ENCODE measurements around the gene INPPL1.

Gene INPPL1

DNA sequence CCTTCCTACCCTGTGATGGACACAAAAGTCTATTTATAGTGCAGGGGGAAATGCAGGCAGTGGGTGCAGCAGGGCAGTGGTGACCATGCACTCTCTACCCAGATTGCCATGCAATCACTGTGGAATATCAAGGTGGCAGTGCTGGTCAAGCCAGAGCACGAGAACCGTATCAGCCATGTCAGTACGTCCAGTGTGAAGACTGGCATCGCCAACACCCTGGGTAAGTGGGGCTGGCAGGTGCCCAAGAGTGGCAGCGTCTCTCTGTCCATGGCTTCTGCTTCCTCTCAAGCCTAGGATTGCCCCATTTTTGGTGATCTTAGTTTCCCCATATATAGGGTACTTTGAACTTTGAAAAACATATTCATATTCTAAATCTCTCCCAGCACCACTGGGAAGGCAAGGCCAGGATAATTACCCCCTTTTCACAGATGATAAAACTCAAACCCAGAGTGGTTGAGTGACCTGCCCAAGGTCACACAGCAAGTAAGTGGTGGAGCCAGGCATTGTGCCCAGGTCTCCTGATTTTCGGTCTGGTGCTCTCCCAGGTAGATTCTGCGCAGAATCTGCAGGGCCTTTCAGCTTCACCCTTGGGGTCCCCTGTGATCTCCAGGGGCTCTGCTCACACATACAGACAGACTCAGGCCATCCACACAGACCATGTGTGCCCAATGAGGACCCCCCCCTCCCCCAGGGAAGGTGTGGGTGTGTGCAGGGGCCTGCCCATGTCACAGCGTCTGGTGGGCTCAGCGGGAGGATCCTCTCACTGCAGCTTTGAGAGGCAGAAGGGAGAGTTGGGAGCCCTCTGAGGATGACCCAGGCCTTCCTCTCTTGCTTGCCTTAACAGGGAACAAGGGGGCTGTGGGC, 7.1 kb downstream of the INPPL1 start:
- DNase-seq (ENCODE audit: low spot score), result no peak

DNA sequence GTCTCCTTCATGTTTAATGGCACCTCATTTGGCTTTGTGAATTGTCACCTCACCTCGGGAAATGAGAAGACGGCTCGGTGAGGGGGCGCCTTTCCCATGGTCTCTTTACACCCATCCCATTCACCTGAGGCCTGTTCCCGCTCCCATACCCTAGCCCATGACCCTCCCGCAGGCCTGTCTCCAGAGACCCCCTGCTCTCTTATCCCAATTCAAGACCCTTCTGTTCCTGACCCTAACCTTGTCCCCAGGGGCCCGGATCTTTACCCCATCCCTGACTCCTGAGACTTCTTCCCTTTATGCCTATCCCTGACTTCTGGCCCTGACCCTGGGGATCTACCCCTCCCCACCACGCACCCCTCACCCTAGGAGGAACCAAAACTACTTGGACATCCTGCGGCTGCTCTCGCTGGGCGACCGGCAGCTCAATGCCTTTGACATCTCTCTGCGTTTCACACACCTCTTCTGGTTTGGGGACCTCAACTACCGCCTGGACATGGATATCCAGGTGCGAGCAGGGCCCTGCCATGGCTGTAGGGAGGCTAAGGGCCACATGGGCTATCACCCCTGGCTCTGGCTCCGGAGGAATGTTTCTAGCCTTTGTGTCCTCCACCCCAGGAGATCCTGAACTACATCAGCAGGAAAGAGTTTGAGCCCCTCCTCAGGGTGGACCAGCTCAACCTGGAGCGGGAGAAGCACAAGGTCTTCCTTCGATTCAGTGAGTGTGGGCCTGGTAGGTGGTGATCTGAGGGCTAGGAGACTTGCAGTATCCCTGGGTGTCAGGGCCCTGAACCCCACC, 7.9 kb downstream of the INPPL1 start:
- no peak for DNase-seq (ENCODE audit: low spot score)

DNA sequence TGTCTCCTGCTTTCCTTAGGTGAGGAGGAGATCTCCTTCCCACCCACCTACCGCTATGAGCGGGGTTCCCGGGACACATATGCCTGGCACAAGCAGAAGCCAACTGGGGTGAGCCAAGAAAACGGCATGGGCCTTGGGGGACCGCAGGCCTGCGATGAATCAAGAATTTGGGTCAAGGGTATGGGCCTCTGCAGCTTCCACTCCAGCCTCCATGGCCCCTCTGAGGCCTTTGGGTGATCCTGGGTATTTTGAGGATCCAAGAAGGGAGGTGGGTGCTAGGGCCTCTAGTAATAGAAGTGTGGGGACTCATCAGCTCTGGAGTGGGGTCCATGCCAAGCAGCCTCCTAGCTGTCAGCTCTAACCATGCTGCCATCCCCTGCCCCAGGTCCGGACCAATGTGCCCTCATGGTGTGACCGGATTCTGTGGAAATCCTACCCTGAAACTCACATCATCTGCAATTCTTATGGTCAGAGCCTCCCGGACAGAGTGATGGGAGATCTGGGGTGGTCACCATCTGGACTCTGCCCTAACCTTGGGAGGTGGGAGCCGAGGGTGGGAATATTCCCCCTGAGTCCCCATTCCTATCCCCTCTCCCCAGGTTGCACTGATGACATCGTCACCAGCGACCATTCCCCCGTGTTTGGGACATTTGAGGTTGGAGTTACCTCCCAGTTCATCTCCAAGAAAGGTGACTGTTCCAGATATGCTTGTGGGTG, 8.6 kb downstream of the INPPL1 start:
- DNase-seq (ENCODE audit: low spot score), result no peak

DNA sequence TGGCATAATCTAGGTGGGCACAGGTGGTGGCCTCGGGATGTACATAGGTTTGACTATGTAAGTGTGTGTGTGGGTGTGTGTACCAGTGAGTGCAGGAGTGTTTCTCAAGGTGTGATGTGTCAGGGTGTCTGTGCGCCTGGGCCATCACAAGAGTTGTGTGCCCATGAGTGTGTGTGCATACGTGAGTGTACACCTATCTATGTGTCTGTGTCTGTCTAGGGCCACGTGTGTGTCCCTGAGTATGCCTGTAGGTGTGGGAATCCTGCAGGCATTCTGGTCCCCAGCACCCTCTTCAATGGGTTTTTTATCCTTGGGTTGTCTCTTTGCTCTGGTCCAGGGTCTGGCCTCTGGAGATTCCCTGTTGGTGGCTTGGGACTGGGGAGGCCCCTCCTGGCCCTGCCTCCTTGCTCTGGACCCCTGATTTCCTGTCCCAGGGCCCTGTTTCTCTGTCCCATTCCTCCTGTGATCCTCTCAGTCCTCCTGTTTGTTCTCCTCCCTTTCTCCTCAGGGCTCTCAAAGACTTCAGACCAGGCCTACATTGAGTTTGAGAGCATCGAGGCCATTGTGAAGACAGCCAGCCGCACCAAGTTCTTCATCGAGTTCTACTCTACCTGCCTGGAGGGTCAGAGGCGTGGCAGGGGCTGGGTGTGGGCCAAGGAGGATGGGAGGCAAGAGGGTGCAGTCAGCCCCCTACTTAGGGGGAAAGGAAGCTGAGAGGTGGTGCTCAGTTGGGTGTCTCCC, 9.4 kb downstream of the INPPL1 start:
- no peak for DNase-seq (ENCODE audit: low spot score)

DNA sequence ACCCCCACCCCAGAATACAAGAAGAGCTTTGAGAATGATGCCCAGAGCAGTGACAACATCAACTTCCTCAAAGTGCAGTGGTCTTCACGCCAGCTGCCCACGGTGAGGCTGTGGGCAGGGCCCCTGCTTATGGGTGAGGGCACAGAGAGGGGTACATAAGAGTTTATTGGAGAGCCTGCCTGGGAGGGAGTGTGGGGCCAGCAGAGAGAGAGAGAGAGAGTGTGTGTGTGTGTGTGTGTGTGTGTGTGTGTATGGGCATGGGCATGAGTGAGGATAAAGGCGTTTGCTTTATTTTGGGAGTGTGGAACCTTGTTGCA, 9.9 kb downstream of the INPPL1 start:
- no peak for DNase-seq (ENCODE audit: low spot score)

DNA sequence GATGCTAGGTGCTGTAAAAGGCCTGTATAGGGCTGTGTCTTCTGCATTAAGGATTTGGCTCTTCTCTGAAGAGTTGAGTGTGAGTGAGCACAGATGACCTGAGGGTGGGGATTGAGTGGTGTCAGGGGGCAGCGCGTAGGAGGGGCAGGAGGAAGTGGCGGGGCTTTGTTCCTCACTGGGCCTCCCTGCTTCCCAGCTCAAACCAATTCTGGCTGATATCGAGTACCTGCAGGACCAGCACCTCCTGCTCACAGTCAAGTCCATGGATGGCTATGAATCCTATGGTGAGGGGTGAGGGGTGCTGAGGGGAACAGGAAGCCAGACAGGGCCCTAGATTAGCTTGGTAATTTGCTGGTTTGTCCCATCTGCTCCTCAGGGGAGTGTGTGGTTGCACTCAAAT, 10.4 kb downstream of the INPPL1 start:
- no peak for DNase-seq (ENCODE audit: low spot score)

DNA sequence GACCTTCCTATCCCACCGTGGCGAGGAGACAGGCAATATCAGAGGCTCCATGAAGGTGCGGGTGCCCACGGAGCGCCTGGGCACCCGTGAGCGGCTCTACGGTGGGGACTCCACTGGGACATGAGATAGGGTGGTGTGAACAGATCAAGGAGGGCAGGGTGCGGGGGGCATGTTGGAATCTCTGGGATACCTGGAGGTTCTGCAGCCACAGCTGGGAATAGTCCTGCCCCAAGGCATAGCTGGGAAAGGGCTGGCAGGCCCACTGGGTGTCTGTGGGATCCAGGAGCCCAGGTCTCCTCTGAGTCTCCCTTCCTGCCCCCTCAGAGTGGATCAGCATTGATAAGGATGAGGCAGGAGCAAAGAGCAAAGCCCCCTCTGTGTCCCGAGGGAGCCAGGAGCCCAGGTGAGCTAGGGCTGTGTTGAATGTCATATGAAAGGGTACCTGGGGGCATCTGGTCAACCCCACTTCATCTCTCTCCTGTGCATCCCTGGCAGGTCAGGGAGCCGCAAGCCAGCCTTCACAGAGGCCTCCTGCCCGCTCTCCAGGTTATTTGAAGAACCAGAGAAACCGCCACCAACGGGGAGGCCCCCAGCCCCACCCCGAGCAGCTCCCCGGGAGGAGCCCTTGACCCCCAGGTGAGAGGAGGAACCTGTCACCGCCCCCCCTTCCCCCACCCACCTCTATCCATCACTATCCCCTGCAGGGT, 10.9 kb downstream of the INPPL1 start:
- DNase-seq (ENCODE audit: low spot score), result no peak

DNA sequence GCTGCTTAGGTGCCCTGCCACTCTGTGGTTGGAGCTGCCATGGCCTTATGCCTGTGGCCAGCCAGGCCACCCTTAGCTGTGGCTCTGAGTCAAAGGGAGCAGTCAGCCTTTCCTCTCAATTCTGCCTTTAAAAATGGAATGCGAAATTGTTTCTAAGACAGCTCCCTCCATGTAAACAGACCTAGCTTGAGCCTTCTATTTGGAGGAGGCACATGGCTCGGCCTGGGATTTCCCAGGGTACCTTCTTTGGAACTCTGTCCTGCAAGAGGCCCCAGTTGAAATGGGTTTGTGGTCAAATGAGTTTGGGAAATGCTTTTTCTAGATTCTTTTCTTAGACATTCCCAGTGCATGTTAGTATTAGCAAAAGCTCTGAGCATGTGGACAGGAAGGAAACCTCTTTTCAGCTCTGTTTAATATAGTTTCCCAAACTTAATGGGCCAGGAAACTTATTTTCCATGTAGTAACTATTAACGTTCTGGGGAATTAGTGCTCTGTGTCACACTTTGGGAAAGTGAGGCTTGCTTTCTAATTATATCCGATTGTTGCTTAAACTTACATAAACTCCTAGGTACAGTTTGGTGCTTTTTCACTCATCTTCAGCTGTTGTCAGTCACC, 11.6 kb downstream of the INPPL1 start:
- no peak for DNase-seq (ENCODE audit: low spot score)

DNA sequence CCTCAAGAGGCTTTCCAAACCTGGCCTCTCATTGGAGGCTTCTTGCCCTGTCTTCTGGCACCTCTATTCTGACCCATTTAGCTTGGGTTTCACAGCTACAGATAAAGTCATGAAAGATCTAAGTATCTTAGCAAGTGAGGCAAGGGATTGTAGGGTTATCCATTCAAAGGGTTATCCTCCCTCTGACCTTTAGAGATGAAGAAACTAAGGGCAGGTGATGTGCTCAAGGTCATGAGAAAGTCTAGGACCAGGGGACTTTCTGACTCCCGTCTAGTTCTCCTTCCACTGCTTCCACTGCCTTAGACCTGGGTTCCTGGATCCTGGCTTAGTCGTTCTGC, 12.2 kb downstream of the INPPL1 start:
- DNase-seq (ENCODE audit: low spot score), result no peak

DNA sequence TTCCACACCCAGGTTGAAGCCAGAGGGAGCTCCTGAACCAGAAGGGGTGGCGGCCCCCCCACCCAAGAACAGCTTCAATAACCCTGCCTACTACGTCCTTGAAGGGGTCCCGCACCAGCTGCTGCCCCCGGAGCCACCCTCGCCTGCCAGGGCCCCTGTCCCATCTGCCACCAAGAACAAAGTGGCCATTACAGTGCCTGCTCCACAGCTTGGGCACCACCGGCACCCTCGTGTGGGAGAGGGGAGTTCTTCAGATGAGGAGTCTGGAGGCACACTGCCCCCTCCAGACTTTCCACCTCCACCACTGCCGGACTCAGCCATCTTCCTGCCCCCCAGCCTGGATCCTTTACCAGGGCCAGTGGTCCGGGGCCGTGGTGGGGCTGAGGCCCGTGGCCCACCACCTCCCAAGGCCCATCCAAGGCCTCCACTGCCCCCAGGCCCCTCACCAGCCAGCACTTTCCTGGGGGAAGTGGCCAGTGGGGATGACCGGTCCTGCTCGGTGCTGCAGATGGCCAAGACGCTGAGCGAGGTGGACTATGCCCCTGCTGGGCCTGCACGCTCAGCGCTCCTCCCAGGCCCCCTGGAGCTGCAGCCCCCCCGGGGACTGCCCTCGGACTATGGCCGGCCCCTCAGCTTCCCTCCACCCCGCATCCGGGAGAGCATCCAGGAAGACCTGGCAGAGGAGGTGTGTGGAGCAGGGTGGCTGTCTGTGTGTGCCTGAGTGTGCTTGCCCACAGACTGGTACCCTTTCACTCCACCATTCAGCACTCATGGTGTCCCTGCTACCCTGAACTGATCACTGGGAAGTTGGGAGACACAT, 12.8 kb downstream of the INPPL1 start:
- no peak for DNase-seq (ENCODE audit: low spot score)

DNA sequence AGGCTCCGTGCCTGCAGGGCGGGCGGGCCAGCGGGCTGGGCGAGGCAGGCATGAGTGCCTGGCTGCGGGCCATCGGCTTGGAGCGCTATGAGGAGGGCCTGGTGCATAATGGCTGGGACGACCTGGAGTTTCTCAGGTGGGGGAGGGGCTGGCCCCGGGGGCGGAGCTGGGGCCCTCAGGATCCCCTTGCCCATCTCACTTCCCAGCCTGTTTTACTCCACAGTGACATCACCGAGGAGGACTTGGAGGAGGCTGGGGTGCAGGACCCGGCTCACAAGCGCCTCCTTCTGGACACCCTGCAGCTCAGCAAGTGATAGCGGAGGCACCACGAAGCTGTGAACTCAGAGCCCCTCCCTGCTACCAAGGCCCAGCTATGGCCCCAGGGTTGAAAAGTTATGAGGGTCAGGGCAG, 13.5 kb downstream of the INPPL1 start:
- DNase-seq (ENCODE audit: low spot score), result peak; percentile 50

DNA sequence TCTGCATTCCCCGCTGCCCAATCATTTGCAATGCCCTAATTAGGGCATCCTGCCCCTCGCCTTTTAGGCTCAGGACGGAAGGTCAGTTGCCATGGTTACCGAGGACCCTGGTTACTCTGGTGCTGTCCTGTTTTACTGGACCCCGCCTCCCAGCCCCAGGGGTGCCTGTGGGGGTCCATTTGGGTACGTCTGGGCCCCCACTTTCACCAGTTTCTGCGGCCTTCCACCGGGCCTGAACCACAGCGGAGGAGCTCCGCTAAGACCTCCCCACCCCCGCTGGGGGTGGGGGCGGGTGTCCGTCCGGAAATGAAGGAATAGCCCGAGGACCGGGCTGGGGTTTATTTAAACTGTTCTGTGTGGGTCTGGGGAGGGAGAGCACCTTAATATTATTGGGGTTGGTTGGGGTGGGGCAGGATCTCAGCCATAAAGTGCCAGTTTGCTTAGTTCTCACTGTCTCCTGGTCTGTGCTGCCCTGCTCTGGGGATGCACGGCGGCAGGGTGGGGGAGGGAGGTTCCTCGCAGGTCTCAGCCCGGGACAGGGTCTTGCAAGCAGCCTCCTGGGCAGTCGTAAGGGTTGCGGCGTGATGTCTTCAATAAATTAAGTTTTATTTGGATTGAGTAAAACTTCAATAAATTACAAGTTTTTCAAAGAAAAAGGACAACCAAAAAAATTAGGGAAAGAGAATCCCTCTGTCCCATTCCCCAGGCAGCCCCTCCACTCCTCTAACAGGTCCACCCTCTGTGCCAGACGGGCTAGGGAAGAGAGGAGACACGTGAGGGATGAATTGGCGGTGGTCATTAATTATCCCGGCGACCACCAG, 14.1 kb downstream of the INPPL1 start:
- DNase-seq (ENCODE audit: low spot score), result no peak

DNA sequence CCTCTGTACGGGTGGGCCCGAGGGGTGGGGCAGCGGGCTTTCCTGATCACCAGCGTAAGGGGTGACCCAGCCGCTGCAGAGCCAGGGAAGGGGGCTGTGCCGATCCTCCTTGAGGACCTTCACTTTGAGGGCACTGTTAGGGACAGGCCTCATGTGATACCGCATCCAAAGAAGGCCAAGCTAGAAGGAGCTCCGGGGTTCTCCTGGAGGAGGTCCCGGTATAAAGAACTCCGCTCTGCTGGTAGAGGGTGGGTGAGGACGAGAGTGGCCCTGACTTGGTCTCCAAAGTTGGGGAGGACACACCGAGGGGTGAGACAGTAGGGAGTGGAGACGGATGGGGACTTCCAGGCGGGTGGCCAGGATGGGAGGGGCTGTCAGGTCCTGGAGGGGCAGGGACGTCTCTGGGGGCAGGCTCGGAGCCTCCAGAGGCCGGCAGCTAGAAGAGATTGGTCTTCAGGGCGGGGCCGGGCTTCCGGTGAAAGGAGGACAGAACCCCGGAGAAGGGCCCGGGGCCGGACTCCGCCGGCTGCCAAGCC, 14.8 kb downstream of the INPPL1 start:
- no peak for DNase-seq (ENCODE audit: low spot score)

DNA sequence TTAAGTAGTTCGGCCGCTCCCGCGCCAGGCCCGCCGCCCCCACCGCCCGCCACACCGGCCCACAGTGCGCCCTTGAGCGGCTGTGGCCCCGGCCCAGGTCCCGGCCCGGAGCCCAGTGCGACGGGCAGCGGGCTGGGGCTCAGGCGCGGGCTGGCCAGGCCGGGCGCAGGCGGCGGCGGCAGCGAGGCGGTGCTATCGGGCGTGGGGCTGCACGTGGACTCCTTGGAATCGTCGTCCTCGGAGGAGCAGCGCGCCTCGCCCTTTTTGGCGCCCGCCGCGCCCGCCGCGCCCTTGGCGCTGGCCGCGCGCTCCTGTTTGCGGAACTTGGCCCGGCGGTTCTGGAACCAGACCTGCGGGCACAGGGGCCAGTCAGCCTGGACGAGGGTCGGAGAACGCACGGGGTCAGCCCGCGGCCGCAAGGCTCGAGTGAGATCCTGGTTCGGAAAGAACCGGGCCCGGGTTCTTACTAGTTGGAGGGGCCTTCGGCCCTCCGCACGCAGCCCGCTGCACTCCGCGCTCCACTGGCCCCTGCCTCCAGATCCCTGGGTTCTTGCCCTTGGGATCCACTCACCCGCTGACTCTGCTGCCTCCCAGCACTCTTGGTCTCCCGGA, 15.4 kb downstream of the INPPL1 start:
- no peak for DNase-seq (ENCODE audit: low spot score)

DNA sequence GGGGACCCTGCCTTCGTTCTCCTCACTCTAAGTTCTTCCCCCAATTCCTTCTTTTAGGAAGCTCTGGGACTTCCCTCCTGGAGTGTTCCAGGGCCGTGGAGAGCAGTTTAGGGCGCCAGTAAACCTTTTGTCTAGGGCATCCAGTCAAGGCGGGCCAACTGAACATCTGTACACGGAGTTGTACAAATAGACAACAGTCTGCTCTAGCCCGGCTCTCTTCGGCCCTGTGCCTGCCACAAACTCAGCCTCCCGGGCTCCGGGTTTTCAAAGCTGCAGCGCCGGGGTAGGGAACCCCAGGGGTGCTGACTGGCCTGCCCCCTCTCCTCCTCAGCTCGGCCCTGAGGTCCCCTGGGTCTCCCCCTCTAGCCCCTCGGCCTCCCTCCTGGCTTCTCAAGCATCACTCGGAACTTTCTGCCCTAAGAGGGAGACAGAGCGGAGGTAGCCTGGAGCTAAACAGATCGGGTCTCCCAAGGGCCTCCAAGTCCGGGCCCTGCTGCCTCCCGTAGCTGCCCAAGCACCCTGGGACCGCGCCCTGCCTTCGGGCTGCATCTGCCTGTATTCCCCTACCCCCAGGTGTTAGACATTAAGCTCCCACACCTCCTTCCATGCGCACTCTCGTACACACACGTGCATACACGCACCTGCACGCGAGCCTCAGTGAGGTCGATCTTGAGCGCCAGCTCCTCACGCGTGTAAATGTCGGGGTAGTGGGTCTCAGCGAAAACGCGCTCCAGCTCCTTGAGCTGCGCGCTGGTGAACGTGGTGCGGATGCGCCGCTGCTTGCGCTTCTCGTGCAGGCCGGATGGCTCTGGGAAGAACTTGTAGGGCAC, 16.1 kb downstream of the INPPL1 start:
- DNase-seq (ENCODE audit: low spot score), result no peak

DNA sequence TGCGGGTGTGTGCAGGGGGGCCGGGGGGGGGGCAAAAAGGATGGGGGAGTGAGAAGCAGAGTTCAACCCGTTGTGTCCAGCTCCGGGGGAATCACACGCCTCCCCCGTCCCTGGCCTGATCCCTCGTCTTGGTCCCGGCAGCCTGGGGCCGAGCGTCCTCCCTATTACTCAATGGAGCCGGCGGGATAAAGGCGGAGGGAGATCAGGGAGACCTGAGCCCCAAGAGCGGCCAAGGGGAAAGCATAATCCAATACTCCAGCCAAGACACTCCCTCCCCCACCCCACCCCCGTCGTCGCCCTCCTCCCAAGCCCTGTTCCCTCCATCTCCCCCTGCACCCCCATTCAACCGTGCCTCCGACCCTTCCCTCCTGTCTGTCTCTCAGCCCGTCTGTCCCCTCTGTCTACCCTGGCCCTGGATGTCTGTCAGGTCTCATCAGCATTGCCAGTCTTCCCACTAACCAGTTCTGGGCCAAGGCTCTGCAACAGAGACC, 16.8 kb downstream of the INPPL1 start:
- DNase-seq (ENCODE audit: low spot score), result no peak

DNA sequence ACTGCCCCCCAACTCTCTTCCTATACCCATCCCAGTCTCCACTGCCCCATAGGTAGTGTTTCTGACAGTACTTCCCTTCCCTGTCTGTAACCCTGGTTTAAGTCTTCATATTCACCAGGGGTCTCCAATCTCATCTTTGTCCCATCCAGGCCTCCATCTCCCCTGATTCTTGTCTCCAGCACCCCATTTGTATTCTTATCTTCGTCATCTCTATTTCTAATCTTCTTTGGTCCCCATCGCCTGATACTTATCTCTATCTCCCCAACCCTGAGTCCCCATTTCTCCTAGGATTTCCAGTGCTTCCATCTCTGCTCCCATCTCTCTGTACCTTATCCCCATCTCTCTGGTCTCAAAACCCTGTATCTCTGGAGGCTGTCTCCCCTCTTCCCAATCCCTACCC, 17.6 kb downstream of the INPPL1 start:
- no peak for DNase-seq (ENCODE audit: low spot score)

All from hematopoietic multipotent progenitor cell treated with erythropoietin and hydrocortisone succinate and interleukin-3 and kit ligand, for 17 days (in vitro differentiated cells).